ENCODE results near the gene PDE8A.

The PDE8A gene

GRCh38 chr15:85097725-85098124 lies 116.1 kb downstream of the PDE8A start:
- no peak for DNase-seq

GRCh38 chr15:85099195-85099803 lies 117.6 kb downstream of the PDE8A start:
- DNase-seq = no peak

- DNase-seq = peak; percentile 11
Measured at GRCh38 chr15:85100186-85100937, 118.7 kb downstream of the PDE8A start.

GRCh38 chr15:85104584-85104983 lies 122.9 kb downstream of the PDE8A start:
- no peak for DNase-seq

DNA sequence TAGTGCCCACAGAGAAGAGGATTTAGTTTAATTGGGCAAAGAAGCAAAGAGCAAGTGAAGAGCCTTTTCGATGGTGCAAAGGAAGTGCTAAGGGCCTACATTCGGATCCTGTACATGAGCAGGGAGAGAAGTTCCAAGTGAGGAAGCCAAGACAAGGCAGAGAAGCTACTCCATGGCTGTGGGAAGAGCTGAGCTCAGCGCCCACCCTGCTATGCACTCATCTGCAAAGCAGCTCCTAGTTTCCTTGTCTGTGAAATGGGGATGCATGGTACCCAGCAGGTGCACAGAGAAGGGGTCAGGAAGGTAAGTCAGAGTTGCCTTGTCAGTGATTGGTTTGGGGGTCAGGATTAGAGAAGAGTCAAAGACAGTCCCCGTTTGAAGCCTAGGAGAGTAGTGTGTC lies 126.5 kb downstream of the PDE8A start:
- DNase-seq = no peak

GRCh38 chr15:85109333-85109732 lies 127.7 kb downstream of the PDE8A start:
- DNase-seq = no peak

DNA sequence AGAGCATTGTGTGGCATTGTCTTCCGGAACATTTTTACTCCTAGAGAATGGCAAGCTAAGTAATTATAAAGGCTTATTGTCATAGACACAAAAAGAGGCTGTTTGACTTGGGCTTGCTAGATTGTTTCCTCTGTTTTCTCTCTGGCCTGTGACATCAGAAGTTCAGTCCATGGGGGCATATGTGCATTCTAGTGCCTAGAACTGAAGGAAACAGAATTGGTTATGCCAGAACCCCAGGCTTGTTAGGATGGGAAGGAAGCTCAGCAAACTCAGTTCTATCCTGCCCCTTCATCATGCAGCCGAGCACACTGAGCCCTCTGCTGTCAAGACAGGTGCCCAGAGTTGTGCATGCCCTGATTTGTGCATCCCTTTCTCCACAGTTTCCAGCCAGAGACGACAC lies 131.3 kb downstream of the PDE8A start:
- DNase-seq = no peak

- DNase-seq = no peak
Measured at GRCh38 chr15:85114886-85115285, 133.2 kb downstream of the PDE8A start.

DNA sequence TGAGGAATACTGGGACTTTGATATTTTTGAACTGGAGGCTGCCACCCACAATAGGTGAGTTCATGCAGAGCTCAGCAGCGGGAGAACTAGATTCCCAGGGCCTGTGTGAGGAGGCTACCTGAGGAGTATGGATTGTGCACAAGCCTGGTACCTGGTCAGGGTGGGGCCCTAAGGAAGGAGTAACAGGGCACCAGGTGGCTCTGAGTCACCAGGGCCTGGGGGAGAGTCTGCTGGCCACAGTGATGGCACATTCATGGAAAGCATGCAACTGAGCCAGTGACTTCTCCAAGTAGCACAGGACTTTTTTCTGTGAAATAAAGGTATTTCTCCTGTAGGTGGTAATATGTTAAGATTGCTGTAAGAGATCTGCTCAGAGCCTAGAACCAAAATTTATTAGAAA lies 134.4 kb downstream of the PDE8A start:
- DNase-seq = no peak

GRCh38 chr15:85116494-85116893 lies 134.8 kb downstream of the PDE8A start:
- DNase-seq = no peak

DNA sequence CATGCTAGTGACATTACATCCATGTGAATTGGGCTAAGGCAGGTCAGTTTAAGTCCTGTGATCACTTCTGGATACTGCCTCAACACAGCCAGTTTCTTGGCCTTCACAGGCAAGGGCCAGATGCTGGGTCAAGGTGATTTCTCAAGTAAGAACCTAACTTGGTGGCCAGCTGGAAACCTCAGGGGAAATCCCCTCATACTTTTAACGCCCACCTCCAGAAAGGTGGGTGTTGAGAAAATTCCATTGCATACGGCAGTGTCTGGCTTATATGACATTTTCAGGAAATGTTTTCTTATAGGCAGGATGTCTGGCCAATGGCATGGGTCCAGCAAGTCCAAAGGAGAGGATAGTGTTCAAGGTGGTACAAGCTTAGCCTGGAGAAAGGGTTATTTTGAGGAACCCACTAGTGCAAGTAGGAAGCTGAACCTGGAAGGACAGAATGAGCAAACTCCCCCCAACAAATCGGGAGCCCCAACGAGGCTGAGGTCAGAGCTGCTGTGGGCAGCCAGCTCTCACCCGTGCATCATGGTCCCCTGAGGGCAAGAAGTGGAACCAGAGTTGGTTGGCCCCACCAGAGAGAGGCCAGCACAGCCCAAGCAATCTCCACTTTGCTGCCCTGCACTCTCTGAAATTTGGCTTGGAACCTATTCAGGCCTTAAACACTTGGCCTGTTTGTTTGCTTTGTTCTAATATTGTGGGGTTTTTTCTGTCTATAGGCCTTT lies 135.4 kb downstream of the PDE8A start:
- DNase-seq = no peak

- DNase-seq = no peak
Measured at GRCh38 chr15:85118173-85118572, 136.5 kb downstream of the PDE8A start.

DNA sequence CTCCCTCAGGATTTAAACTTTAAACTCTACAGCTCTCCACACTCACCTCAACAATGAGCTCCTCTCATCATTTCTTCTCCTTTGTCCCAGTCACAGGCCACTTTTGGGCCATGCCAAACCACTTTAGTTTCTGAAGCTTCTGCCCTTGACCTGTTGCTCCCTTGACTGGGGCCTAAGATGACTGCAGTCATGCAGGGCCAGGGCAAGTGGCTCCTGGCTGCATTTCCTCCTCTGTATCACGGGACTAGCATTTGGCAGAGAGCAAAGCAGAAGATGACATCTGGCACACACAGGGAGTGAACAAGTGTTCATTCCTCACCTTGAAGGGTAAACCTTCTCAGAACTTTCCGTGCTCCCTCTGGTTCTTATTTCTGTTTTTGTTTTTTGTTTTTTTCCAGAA lies 136.9 kb downstream of the PDE8A start:
- no peak for DNase-seq

GRCh38 chr15:85120351-85121113 lies 138.9 kb downstream of the PDE8A start:
- no peak for DNase-seq

GRCh38 chr15:85124173-85124572 lies 142.5 kb downstream of the PDE8A start:
- DNase-seq = no peak

DNA sequence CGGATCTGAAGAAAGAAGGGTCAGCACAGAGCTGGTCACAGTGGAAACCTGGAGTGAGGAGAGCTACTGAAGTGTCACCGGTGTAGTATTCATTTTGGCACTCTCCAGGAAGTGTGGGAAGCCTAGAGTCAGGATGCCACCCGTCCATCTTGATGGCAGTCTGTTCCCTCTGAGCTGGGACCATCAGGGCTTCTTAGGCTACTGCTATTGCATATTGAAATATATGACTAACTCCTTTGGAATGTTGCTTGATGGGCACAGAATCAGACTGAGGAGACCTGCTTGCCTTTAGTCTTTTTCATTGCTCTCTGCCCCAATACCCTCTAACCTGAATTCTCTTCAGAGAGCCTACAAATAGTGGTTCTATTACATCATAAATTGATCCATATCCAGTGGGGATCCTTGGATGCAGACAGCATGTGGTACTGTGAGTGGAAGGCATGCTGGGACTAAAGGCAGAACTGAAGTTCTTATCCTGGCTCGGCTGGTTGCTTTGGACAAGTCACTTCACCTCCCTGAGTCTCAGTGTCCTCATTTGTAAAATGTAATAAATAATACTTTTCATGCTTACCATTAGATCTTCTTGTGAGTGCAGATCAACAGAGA lies 143.5 kb downstream of the PDE8A start:
- peak; percentile 69 for DNase-seq

- peak; percentile 12 for DNase-seq
Measured at GRCh38 chr15:85128621-85129020, 147.0 kb downstream of the PDE8A start.

DNA sequence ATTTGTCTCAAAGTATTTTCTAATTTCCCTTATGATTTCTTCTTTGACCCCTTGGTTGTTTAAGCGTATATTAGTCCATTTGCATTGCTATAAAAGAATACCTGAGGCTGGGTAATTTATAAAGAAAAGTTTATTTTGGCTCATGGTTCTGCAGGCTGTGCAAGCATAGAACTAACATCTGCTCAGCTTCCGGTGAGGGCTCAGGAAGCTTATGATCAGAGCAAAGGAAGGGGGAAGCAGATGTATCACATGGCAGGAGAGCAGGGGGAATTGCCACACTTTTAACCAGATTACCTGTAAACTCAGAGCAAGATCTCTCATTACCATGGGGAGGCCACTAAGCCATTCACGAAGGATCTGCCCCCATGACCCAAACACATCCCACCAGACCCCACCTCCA lies 148.2 kb downstream of the PDE8A start:
- DNase-seq = no peak

DNA sequence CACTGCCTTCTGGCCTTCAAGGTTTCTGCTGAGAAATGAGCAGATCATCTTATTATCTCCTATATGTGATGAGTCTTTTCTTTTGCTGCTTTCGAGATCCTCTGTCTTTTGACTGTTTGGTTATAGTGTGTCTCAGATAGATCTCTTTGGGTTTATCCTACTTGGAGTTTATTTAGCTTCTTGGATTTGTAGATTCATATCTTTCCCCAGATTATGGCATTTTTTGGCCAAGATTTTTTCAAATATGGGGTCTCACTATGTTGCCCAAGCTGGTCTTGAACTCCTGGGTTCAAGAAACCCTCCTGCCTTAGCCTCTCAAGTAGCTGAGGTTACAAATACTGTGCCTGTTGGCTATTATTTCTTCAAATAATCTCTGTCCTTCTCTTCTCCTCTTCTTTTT lies 150.3 kb downstream of the PDE8A start:
- no peak for DNase-seq

- no peak for DNase-seq
Measured at GRCh38 chr15:85133709-85134108, 152.1 kb downstream of the PDE8A start.

GRCh38 chr15:85137489-85138168 lies 156.0 kb downstream of the PDE8A start:
- DNase-seq = no peak

DNA sequence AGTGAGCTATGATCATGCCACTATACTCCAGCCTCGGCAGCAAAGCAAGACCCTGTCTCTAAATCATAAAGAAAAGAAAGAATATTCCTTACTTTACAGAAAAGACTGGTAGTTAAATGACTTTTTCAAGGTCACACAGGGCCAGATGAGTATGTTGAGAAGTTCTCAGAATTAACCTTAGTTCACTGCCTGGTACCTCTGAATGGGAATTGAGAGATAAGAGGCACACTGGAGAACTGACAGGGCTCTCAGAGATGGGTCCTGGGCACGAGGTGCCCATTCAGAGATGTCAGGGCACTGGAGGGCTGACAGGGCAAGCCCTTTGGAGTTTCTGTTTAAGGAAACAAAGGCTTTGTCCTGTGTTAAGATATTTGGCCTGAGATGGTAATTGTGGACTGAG lies 157.7 kb downstream of the PDE8A start:
- no peak for DNase-seq
